ENCODE results near the gene KRTAP9-4. TPM values are rescaled to one million over a fixed set of nuclear protein-coding genes. Genes with fewer than 3 reads are reported as not detected.
"Not testable (repeated sequence)": the region's sequence is repeated elsewhere in the genome, so short reads cannot be mapped to it uniquely, and the experiment has no call there.

Gene KRTAP9-4
- polyA plus RNA-seq, 4 donors = not detected

DNA sequence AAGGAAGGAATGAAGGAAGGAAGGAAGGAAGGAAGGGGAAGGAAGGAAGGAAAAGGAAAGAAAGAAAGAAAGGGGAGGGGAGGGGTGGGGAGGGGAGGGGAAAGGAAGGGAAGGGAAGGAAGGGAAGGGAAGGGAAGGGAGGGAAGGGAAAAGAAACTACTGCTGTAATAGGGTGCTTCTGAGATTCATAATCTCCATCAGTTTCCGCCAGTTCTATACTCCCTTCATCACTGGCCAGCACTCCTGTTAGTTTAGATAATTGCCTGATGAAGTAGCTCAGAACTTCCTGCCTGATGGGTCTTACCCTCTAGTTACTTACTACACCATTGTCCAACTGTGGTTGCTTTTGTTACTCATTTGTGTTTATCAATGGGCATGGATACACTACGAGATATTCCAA lies 13.7 kb downstream of the KRTAP9-4 start:
- DNase-seq (ENCODE audit: low read depth in 4 of 4, low spot score in 3 of 4) = no peak

- DNase-seq (ENCODE audit: low read depth in 4 of 4, low spot score in 3 of 4) = no peak
These were observed 15.1 kb downstream of the KRTAP9-4 start for GRCh38 chr17:41264599-41264998.

DNA sequence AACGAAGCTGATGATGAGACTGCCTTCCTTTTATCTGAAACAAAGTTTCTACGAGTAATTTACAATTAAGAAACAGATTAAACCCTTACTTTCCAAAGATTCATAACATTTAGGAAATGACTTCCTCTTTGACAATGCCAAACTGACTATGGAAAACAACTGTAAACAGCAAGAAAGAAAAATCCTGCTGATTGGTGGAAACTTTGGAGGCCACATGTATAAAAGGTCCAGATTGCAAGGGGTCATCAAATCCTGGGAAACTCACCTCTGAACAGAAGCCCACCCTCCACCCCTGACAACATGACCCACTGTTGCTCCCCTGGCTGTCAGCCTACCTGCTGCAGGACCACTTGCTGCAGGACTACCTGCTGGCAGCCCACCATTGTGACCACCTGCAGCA lies 15.6 kb downstream of the KRTAP9-4 start, which contains the start of gene KRTAP9-6:
TSS of gene KRTAP9-6 (plus strand) at position 301 of the 400 bp plus-strand sequence. CDS start at position 301, 0 bp downstream.
- DNase-seq (ENCODE audit: low read depth in 4 of 4, low spot score in 3 of 4) = no peak

GRCh38 chr17:41267711-41268110 lies 18.2 kb downstream of the KRTAP9-4 start:
- DNase-seq (ENCODE audit: low read depth in 4 of 4, low spot score in 3 of 4) = no peak

DNA sequence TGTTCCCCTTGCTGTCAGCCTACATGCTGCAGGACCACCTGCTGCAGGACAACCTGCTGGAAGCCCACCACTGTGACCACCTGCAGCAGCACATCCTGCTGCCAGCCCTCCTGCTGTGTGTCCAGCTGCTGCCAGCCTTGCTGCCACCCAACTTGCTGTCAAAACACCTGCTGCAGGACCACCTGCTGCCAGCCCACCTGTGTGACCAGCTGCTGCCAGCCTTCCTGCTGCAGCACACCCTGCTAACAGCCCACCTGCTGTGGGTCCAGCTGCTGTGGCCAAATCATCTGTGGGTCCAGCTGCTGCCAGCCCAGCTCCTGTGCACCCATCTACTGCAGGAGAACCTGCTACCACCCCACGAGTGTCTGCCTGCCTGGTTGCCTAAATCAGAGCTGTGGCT lies 21.8 kb downstream of the KRTAP9-4 start:
- DNase-seq (ENCODE audit: low read depth in 4 of 4, low spot score in 3 of 4) = not testable (repeated sequence)

DNA sequence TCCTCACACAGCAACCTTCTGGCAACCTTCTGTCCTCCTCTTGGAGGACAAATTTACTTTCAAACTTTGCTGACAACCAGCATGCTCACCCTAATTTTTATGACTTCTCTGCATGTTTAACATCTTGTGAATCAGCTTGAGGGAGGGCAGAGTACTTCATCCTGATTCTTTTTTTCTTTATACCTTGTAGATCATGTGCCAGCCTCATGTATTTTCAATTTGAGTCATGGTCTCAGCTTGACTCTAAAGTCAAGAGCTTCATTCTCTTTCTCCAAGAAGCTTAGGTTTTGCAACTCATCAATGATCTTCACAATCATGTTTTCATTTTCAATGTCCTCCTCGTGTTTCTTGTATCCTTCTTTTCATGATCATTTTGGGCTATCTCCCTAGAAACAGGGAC lies 22.4 kb downstream of the KRTAP9-4 start:
- DNase-seq (ENCODE audit: low read depth in 4 of 4, low spot score in 3 of 4) = no peak

DNA sequence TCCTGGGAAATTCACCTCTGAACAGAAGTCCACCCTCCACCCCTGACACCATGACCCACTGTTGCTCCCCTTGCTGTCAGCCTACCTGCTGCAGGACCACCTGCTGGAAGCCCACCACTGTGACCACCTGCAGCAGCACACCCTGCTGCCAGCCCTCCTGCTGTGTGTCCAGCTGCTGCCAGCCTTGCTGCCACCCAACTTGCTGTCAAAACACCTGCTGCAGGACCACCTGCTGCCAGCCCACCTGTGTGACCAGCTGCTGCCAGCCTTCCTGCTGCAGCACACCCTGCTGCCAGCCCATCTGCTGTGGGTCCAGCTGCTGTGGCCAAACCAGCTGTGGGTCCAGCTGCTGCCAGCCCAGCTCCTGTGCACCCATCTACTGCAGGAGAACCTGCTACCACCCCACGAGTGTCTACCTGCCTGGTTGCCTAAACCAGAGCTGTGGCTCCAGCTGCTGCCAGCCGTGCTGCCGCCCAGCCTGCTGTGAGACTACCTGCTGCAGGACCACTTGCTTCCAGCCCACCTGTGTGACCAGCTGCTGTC lies 26.2 kb downstream of the KRTAP9-4 start, which contains the start of gene KRTAP9-7:
TSS of gene KRTAP9-7 (plus strand) at position 51 of the 543 bp plus-strand sequence. CDS start at position 51, 0 bp downstream.
- not testable (repeated sequence) for DNase-seq (ENCODE audit: low read depth in 4 of 4, low spot score in 3 of 4)

- DNase-seq (ENCODE audit: low read depth in 4 of 4, low spot score in 3 of 4) = no peak
These were observed 28.9 kb downstream of the KRTAP9-4 start for GRCh38 chr17:41278176-41278955.

GRCh38 chr17:41284043-41284442 lies 34.6 kb downstream of the KRTAP9-4 start:
- no peak for DNase-seq (ENCODE audit: low read depth in 4 of 4, low spot score in 3 of 4)

GRCh38 chr17:41284546-41284945 lies 35.1 kb downstream of the KRTAP9-4 start:
- DNase-seq (ENCODE audit: low read depth in 4 of 4, low spot score in 3 of 4) = no peak

DNA sequence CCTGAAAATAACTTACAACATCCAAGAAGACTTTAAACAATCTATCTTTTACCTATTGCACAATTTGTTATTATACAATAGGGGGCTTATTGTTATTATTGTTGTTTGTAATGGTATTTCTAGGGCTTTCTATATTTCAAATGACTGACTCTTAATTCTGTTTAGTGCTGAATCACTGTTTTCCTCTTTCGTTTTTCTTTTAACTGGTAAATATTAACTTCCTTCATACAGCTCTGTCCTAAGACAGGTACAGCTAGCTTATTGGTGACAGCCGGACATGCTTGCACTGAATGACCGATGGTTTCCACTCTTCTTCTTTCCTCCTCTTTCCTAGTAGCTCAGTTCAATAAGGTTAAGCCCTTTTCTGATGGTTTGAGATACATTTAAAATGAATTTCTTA lies 37.6 kb downstream of the KRTAP9-4 start:
- no peak for DNase-seq (ENCODE audit: low read depth in 4 of 4, low spot score in 3 of 4)

GRCh38 chr17:41294016-41294415 lies 44.5 kb downstream of the KRTAP9-4 start:
- no peak for DNase-seq (ENCODE audit: low read depth in 4 of 4, low spot score in 3 of 4)

DNA sequence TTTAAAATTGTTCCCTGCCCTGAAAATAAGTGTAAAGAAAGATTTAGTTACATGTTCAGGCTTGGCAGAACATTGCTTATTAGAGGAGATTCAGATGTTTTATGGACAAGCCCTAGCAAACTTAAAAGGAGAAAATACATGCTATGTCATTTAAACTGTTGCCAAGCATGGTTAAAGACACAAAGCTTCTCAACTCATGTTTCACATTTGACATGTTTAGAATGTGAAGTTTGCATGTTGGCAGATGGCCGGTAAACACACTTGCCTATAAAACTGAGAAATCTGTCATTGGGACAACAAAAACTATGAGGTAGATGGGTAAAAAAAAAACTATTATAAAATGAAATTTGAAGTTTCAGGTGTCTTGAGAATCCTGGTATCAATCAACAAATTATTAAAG lies 47.4 kb downstream of the KRTAP9-4 start:
- no peak for DNase-seq (ENCODE audit: low read depth in 4 of 4, low spot score in 3 of 4)

GRCh38 chr17:41298458-41299135 lies 49.1 kb downstream of the KRTAP9-4 start:
- no peak for DNase-seq (ENCODE audit: low read depth in 4 of 4, low spot score in 3 of 4)

Other genes starting within 250 kb of the KRTAP9-4 start
- not detected for gene KRTAP3-2, start 249.8 kb upstream of the KRTAP9-4 start, polyA plus RNA-seq (ENCODE audit: insufficient read length in 4 of 4)
- not detected for gene KRTAP3-1, start 240.6 kb upstream of the KRTAP9-4 start, polyA plus RNA-seq (ENCODE audit: insufficient read length in 4 of 4)
- not detected for gene KRTAP1-5, start 222.5 kb upstream of the KRTAP9-4 start, polyA plus RNA-seq (ENCODE audit: insufficient read length in 4 of 4)
- gene KRTAP1-4, start 219.5 kb upstream of the KRTAP9-4 start, polyA plus RNA-seq (ENCODE audit: insufficient read length in 4 of 4) = not detected
- not detected for gene KRTAP1-3, start 214.8 kb upstream of the KRTAP9-4 start, polyA plus RNA-seq (ENCODE audit: insufficient read length in 4 of 4)
- gene KRTAP1-1, start 208.2 kb upstream of the KRTAP9-4 start, polyA plus RNA-seq (ENCODE audit: insufficient read length in 4 of 4) = not detected
- gene KRTAP2-1, start 202.4 kb upstream of the KRTAP9-4 start, polyA plus RNA-seq (ENCODE audit: insufficient read length in 4 of 4) = not detected
- gene KRTAP2-2, start 194.5 kb upstream of the KRTAP9-4 start, polyA plus RNA-seq (ENCODE audit: insufficient read length in 4 of 4) = not detected
- not detected for gene KRTAP2-3, start 189.6 kb upstream of the KRTAP9-4 start, polyA plus RNA-seq (ENCODE audit: insufficient read length in 4 of 4)
- not detected for gene KRTAP2-4, start 183.8 kb upstream of the KRTAP9-4 start, polyA plus RNA-seq (ENCODE audit: insufficient read length in 4 of 4)
- gene KRTAP4-7, start 165.5 kb upstream of the KRTAP9-4 start, polyA plus RNA-seq (ENCODE audit: insufficient read length in 4 of 4) = not detected
- not detected for gene KRTAP4-8, start 151.5 kb upstream of the KRTAP9-4 start, polyA plus RNA-seq (ENCODE audit: insufficient read length in 4 of 4)
- not detected for gene KRTAP4-16, start 147.5 kb upstream of the KRTAP9-4 start, polyA plus RNA-seq (ENCODE audit: insufficient read length in 4 of 4)
- gene KRTAP4-9, start 144.3 kb upstream of the KRTAP9-4 start, polyA plus RNA-seq (ENCODE audit: insufficient read length in 4 of 4) = not detected
- gene KRTAP4-11, start 131.3 kb upstream of the KRTAP9-4 start, polyA plus RNA-seq (ENCODE audit: insufficient read length in 4 of 4) = not detected
- not detected for gene KRTAP4-12, start 125.5 kb upstream of the KRTAP9-4 start, polyA plus RNA-seq (ENCODE audit: insufficient read length in 4 of 4)
- gene KRTAP4-6, start 109.1 kb upstream of the KRTAP9-4 start, polyA plus RNA-seq (ENCODE audit: insufficient read length in 4 of 4) = not detected
- not detected for gene KRTAP4-5, start 99.9 kb upstream of the KRTAP9-4 start, polyA plus RNA-seq (ENCODE audit: insufficient read length in 4 of 4)
- gene KRTAP4-4, start 88.9 kb upstream of the KRTAP9-4 start, polyA plus RNA-seq (ENCODE audit: insufficient read length in 4 of 4) = not detected
- not detected for gene KRTAP4-3, start 81.5 kb upstream of the KRTAP9-4 start, polyA plus RNA-seq (ENCODE audit: insufficient read length in 4 of 4)
- not detected for gene KRTAP4-2, start 71.5 kb upstream of the KRTAP9-4 start, polyA plus RNA-seq (ENCODE audit: insufficient read length in 4 of 4)
- gene KRTAP4-1, start 64.8 kb upstream of the KRTAP9-4 start, polyA plus RNA-seq (ENCODE audit: insufficient read length in 4 of 4) = not detected
- gene KRTAP9-1, start 59.8 kb upstream of the KRTAP9-4 start, polyA plus RNA-seq (ENCODE audit: insufficient read length in 4 of 4) = not detected
- gene KRTAP9-2, start 23.0 kb upstream of the KRTAP9-4 start, polyA plus RNA-seq (ENCODE audit: insufficient read length in 4 of 4) = not detected
- not detected for gene KRTAP9-3, start 17.2 kb upstream of the KRTAP9-4 start, polyA plus RNA-seq (ENCODE audit: insufficient read length in 4 of 4)
- gene KRTAP9-8, start 11.7 kb upstream of the KRTAP9-4 start, polyA plus RNA-seq (ENCODE audit: insufficient read length in 4 of 4) = not detected
- gene KRTAP9-9, start 5.7 kb downstream of the KRTAP9-4 start, polyA plus RNA-seq (ENCODE audit: insufficient read length in 4 of 4) = not detected
- gene KRTAP9-6, start 15.7 kb downstream of the KRTAP9-4 start, polyA plus RNA-seq (ENCODE audit: insufficient read length in 4 of 4) = not detected
- gene KRTAP9-7, start 26.0 kb downstream of the KRTAP9-4 start, polyA plus RNA-seq (ENCODE audit: insufficient read length in 4 of 4) = not detected
- gene KRTAP29-1, start 53.2 kb downstream of the KRTAP9-4 start, polyA plus RNA-seq (ENCODE audit: insufficient read length in 4 of 4) = not detected
- gene KRTAP16-1, start 59.6 kb downstream of the KRTAP9-4 start, polyA plus RNA-seq (ENCODE audit: insufficient read length in 4 of 4) = not detected
- not detected for gene KRTAP17-1, start 66.0 kb downstream of the KRTAP9-4 start, polyA plus RNA-seq (ENCODE audit: insufficient read length in 4 of 4)
- gene KRT33A, start 101.1 kb downstream of the KRTAP9-4 start, polyA plus RNA-seq (ENCODE audit: insufficient read length in 4 of 4) = not detected
- gene KRT33B, start 120.1 kb downstream of the KRTAP9-4 start, polyA plus RNA-seq (ENCODE audit: insufficient read length in 4 of 4) = not detected
- not detected for gene KRT34, start 132.6 kb downstream of the KRTAP9-4 start, polyA plus RNA-seq (ENCODE audit: insufficient read length in 4 of 4)
- under 1 TPM in 1 of 4 donors, not detected in 3; 0.08 TPM for gene KRT31, start 147.9 kb downstream of the KRTAP9-4 start, polyA plus RNA-seq (ENCODE audit: insufficient read length in 4 of 4)
- gene KRT37, start 174.9 kb downstream of the KRTAP9-4 start, polyA plus RNA-seq (ENCODE audit: insufficient read length in 4 of 4) = not detected
- not detected for gene KRT38, start 191.3 kb downstream of the KRTAP9-4 start, polyA plus RNA-seq (ENCODE audit: insufficient read length in 4 of 4)
- gene KRT32, start 217.7 kb downstream of the KRTAP9-4 start, polyA plus RNA-seq (ENCODE audit: insufficient read length in 4 of 4) = not detected
- under 1 TPM in 2 of 4 donors, not detected in 2; 0.07 to 0.09 TPM for gene KRT35, start 231.5 kb downstream of the KRTAP9-4 start, polyA plus RNA-seq (ENCODE audit: insufficient read length in 4 of 4)
- under 1 TPM in 1 of 4 donors, not detected in 3; 0.12 TPM for gene KRT36, start 240.2 kb downstream of the KRTAP9-4 start, polyA plus RNA-seq (ENCODE audit: insufficient read length in 4 of 4)

Data from left renal pelvis (tissue), 4 donors.